IMR-90 (cell line): ENCODE data around the gene TNFRSF17. TPM values are rescaled to one million over a fixed set of nuclear protein-coding genes. Genes with fewer than 3 reads are reported as not detected.

Experiments
- ATAC-seq: fragments of 200-7000 bp; cut with Tn5 transposase; 2 replicates; pipeline ENCODE4 v1.9.1; 2020; ENCODE audit warnings: low read depth, mild to moderate bottlenecking, moderate library complexity
- BruUV-seq: library from RNA; stranded (reverse); fragments of 400-500 nt; replicated peaks from 2 replicates; lab custom pipeline; 2021; lab: Mats Ljungman, UMichigan
- CTCF ChIA-PET: fragments of 300-600 bp; formaldehyde crosslinking; extraction: SDS; loops from one replicate; lab custom pipeline; 2021; ENCODE audit warnings: antibody characterized with exemption; lab: Yijun Ruan, JAX
- POLR2A ChIA-PET: fragments of 300-600 bp; sonication (Branson Sonifier 250); formaldehyde crosslinking; loops from one replicate; lab custom pipeline; 2022; ENCODE audit warnings: antibody characterized with exemption; ENCODE audit not compliant: unreplicated experiment; lab: Charles Lee
- DNase-seq: peaks from one replicate; pipeline ENCODE4 v3.0.0; 2013
- H2AFZ ChIP-seq: replicated peaks from 2 replicates; pipeline ENCODE3; 2013; ENCODE audit warnings: low read length, mild to moderate bottlenecking; ENCODE audit not compliant: poor library complexity
- H2AK5ac ChIP-seq: 2 replicates; pipeline ENCODE4 v1.6.1; 2013; ENCODE audit warnings: low read depth, low read length, inconsistent platforms
- H2AK9ac ChIP-seq: replicated peaks from 2 replicates; pipeline ENCODE3; 2013; ENCODE audit warnings: mild to moderate bottlenecking, low read depth, low read length, moderate library complexity; ENCODE audit not compliant: poor library complexity
- H2BK120ac ChIP-seq: 2 replicates; pipeline ENCODE4 v1.6.1; 2013; ENCODE audit warnings: low read depth, low read length, inconsistent platforms
- H2BK15ac ChIP-seq: 3 replicates; pipeline ENCODE4 v1.6.1; 2013; ENCODE audit warnings: low read depth, low read length, inconsistent platforms
- H2BK20ac ChIP-seq: 2 replicates; pipeline ENCODE4 v1.6.1; 2013; ENCODE audit warnings: low read depth, mild to moderate bottlenecking, inconsistent platforms, low read length, moderate library complexity
- H2BK5ac ChIP-seq: 2 replicates; pipeline ENCODE4 v1.6.1; 2013; ENCODE audit warnings: mild to moderate bottlenecking, low read depth, low read length, inconsistent platforms; ENCODE audit not compliant: poor library complexity, severe bottlenecking
- H3K14ac ChIP-seq: replicated peaks from 2 replicates; pipeline ENCODE4 v1.6.1; 2013; ENCODE audit warnings: low read depth, low read length, inconsistent platforms
- H3K18ac ChIP-seq: 2 replicates; pipeline ENCODE4 v1.6.1; 2013; ENCODE audit warnings: low read depth, low read length, control low read depth
- H3K23ac ChIP-seq: 2 replicates; pipeline ENCODE4 v1.6.1; 2013; ENCODE audit warnings: low read depth, low read length, inconsistent platforms
- H3K27ac ChIP-seq: 2 replicates; pipeline ENCODE4 v1.5.1; 2013; ENCODE audit warnings: mild to moderate bottlenecking, control low read depth, low read length; ENCODE audit not compliant: insufficient read depth
- H3K27me3 ChIP-seq: 2 replicates; pipeline ENCODE4 v1.6.1; 2013; ENCODE audit warnings: low read length; ENCODE audit not compliant: control insufficient read depth, insufficient read depth
- H3K36me3 ChIP-seq: 2 replicates; pipeline ENCODE4 v1.6.1; 2013; ENCODE audit warnings: low read length, mixed read lengths; ENCODE audit not compliant: control insufficient read depth, insufficient read depth
- H3K4ac ChIP-seq: 2 replicates; pipeline ENCODE4 v1.6.1; 2013; ENCODE audit warnings: low read depth, low read length, inconsistent platforms
- H3K4me1 ChIP-seq: 2 replicates; pipeline ENCODE4 v1.6.1; 2013; ENCODE audit warnings: low read length, mixed read lengths; ENCODE audit not compliant: control insufficient read depth, insufficient read depth
- H3K4me2 ChIP-seq: 2 replicates; pipeline ENCODE4 v1.6.1; 2013; ENCODE audit warnings: low read depth, mild to moderate bottlenecking, control low read depth, low read length, moderate library complexity
- H3K4me3 ChIP-seq: 2 replicates; pipeline ENCODE4 v1.5.1; 2013; ENCODE audit warnings: low read depth, mild to moderate bottlenecking, control low read depth, low read length, moderate library complexity; ENCODE audit not compliant: insufficient read depth
- H3K56ac ChIP-seq: 2 replicates; pipeline ENCODE4 v1.6.1; 2013; ENCODE audit warnings: low read length, inconsistent platforms; ENCODE audit not compliant: insufficient read depth; ENCODE audit errors: extremely low read depth
- H3K79me1 ChIP-seq, 2 experiments: 2 replicates each; pipeline ENCODE4 v1.6.1; 2013; ENCODE audit warnings: low read length in 2 of 2, inconsistent platforms in 1 of 2, low read depth in 1 of 2
- H3K9ac ChIP-seq: 2 replicates; pipeline ENCODE4 v1.6.1; 2013; ENCODE audit warnings: low read depth, low read length, control low read depth
- H3K9me1 ChIP-seq: 2 replicates; pipeline ENCODE4 v1.6.1; 2013; ENCODE audit warnings: low read length, inconsistent platforms; ENCODE audit not compliant: insufficient read depth
- H3K9me3 ChIP-seq: 2 replicates; pipeline ENCODE4 v1.6.1; 2013; ENCODE audit warnings: low read length; ENCODE audit not compliant: control insufficient read depth, insufficient read depth
- H4K20me1 ChIP-seq: 2 replicates; pipeline ENCODE4 v1.6.1; 2013; ENCODE audit warnings: low read length, inconsistent platforms; ENCODE audit not compliant: insufficient read depth
- H4K5ac ChIP-seq: 2 replicates; pipeline ENCODE4 v1.6.1; 2013; ENCODE audit warnings: mild to moderate bottlenecking, low read depth, low read length, control low read depth
- H4K8ac ChIP-seq, 2 experiments: 2 replicates each; pipeline ENCODE4 v1.6.1; 2013; ENCODE audit warnings: low read depth in 2 of 2, low read length in 2 of 2, control low read depth in 1 of 2, inconsistent platforms in 1 of 2
- H4K91ac ChIP-seq: 2 replicates; pipeline ENCODE4 v1.6.1; 2013; ENCODE audit warnings: low read depth, low read length, inconsistent platforms; ENCODE audit not compliant: insufficient read depth
- BHLHE40 ChIP-seq: fragments of 150-350 bp; IDR thresholded peaks from 2 replicates; pipeline ENCODE4 v1.6.1; 2016; ENCODE audit warnings: mild to moderate bottlenecking, low read depth, low read length
- CEBPB ChIP-seq: IDR thresholded peaks from 2 replicates; pipeline ENCODE4 v1.6.1; 2012; ENCODE audit warnings: low read depth, low read length, improper control_type of control experiment
- CHD1 ChIP-seq: IDR thresholded peaks from 2 replicates; pipeline ENCODE4 v1.6.1; 2012; ENCODE audit warnings: low read depth, low read length, improper control_type of control experiment
- CTCF ChIP-seq: conservative IDR thresholded peaks from 2 replicates; pipeline ENCODE4 v1.5.1; 2012; ENCODE audit warnings: mild to moderate bottlenecking, low read depth, low read length, improper control_type of control experiment
- ELK1 ChIP-seq: fragments of 150-350 bp; IDR thresholded peaks from 2 replicates; pipeline ENCODE4 v1.6.1; 2016; ENCODE audit warnings: low read depth, mild to moderate bottlenecking, low read length, moderate library complexity, borderline replicate concordance
- FOS ChIP-seq: fragments of 150-350 bp; IDR thresholded peaks from 2 replicates; pipeline ENCODE4 v1.6.1; 2016; ENCODE audit warnings: low read depth, low read length
- MAFK ChIP-seq: IDR thresholded peaks from 2 replicates; pipeline ENCODE4 v1.6.1; 2012; ENCODE audit warnings: low read depth, low read length, improper control_type of control experiment
- MAZ ChIP-seq: IDR thresholded peaks from 2 replicates; pipeline ENCODE4 v1.6.1; 2012; ENCODE audit warnings: low read depth, mild to moderate bottlenecking, low read length, improper control_type of control experiment, moderate library complexity, borderline replicate concordance
- MXI1 ChIP-seq: IDR thresholded peaks from 2 replicates; pipeline ENCODE4 v1.6.1; 2012; ENCODE audit warnings: low read depth, mild to moderate bottlenecking, low read length, moderate library complexity, borderline replicate concordance
- NFE2L2 ChIP-seq: fragments of 150-350 bp; IDR thresholded peaks from 2 replicates; pipeline ENCODE4 v1.6.1; 2016; ENCODE audit warnings: low read depth, mild to moderate bottlenecking, low read length
- POLR2A ChIP-seq: IDR thresholded peaks from 2 replicates; pipeline ENCODE4 v1.6.1; 2012; ENCODE audit warnings: mild to moderate bottlenecking, low read depth, low read length
- RAD21 ChIP-seq: IDR thresholded peaks from 2 replicates; pipeline ENCODE4 v1.6.1; 2012; ENCODE audit warnings: low read length, improper control_type of control experiment
- RCOR1 ChIP-seq: IDR thresholded peaks from 2 replicates; pipeline ENCODE4 v1.6.1; 2012; ENCODE audit warnings: mild to moderate bottlenecking, low read length, improper control_type of control experiment; ENCODE audit not compliant: insufficient replicate concordance
- RFX5 ChIP-seq: IDR thresholded peaks from 2 replicates; pipeline ENCODE4 v1.8.0; 2012; ENCODE audit warnings: low read depth, mild to moderate bottlenecking, low read length, moderate library complexity
- SMC3 ChIP-seq: fragments of 150-350 bp; IDR thresholded peaks from 2 replicates; pipeline ENCODE4 v1.6.1; 2016; ENCODE audit warnings: low read depth, mild to moderate bottlenecking, antibody characterized with exemption, low read length, moderate library complexity
- USF2 ChIP-seq: fragments of 150-350 bp; IDR thresholded peaks from 2 replicates; pipeline ENCODE4 v1.6.1; 2017; ENCODE audit warnings: mild to moderate bottlenecking, antibody characterized with exemption, low read length, low read depth
- WGBS, 2 experiments: methylation state at CpG; one replicate each; pipeline versions ENCODE4 v1.1.5 to v1.1.7; 2013; ENCODE audit warnings: missing lambda C conversion rate in 2 of 2; ENCODE audit not compliant: insufficient read length in 1 of 2; ENCODE audit errors: extremely low coverage in 2 of 2; 5-methylcytosine and 5-hydroxymethylcytosine counted together
- dilution Hi-C: fragments of 300-500 bp; cut with HindIII; formaldehyde crosslinking; loops from one replicate; pipeline ENCODE4 v1.14.3; 2018; ENCODE audit warnings: low sequenced_read_pairs; ENCODE audit not compliant: unreplicated experiment
- in situ Hi-C: fragments of 300-500 bp; cut with MboI; formaldehyde crosslinking; loops from 3 replicates; pipeline ENCODE4 v1.14.3; 2019; ENCODE audit warnings: low sequenced_read_pairs, inconsistent platforms, mixed read lengths
- intact Hi-C: fragments of 100-400 bp; cut with micrococcal nuclease; formaldehyde crosslinking; loops from 2 replicates; pipeline ENCODE4 v1.10.0; 2022
- polyA plus RNA-seq, 3 experiments: library from polyadenylated mRNA; depleted of rRNA; stranded (reverse); fragments of >200 nt; gene quantifications; 2 replicates each; pipeline ENCODE4 v1.2.3, GENCODE V29; 2012; ENCODE audit warnings: low replicate concordance in 1 of 3
- total RNA-seq: library from RNA; depleted of rRNA; stranded (reverse); fragments of >200 nt; gene quantifications from 2 replicates; pipeline ENCODE4 v1.2.3, GENCODE V29; 2012

Gene TNFRSF17
- total and polyA plus RNA-seq, 2 of the 4 experiments (the other 2 are of a cell fraction) = not detected

- Histone ChIP-seq H2BK5ac (no peak overlapping the region), H3K79me1 (peaks cover 2 to 7% of the 10 kb centered on the region in 2 experiments; a peak in 1 of 4 replicates), H4K20me1 (no peaks in the 10 kb centered on the region), H3K9me3 (no peaks in the 10 kb centered on the region), H3K36me3 (peaks cover 4% of the 10 kb centered on the region; the same call in 1 of the 2 replicates), H4K91ac (no peak overlapping the region), H3K14ac (no peak overlapping the region), H3K23ac (no peak overlapping the region), H3K4me3 (no peak overlapping the region), H2AK5ac (no peak overlapping the region), H2AFZ (no peak overlapping the region), H4K8ac (no peak overlapping the region), H3K18ac (no peak overlapping the region), H3K9ac (no peak overlapping the region), H3K4me2 (no peak overlapping the region), H3K56ac (no peak overlapping the region), H3K27me3 (no peaks in the 10 kb centered on the region), H4K5ac (no peak overlapping the region), H2BK20ac (no peak overlapping the region), H2BK120ac (no peak overlapping the region), H3K27ac (no peak overlapping the region), H3K4me1 (no peaks in the 10 kb centered on the region; the same call in 1 of the 2 replicates), H2BK15ac (no peak overlapping the region), H3K9me1 (no peaks in the 10 kb centered on the region), H3K4ac (no peak overlapping the region), H2AK9ac (no peak overlapping the region)
- WGBS, 2 experiments = 86% methylated on average over 1 of the region's 7 CpGs; no CpG with 5 or more reads in 1 of the 2 experiments
- CTCF ChIA-PET = no interaction called here
- in situ Hi-C loops (no loop called here), intact Hi-C loops (no loop called here), dilution Hi-C loops (no loop called here)
- DNase-seq = no peak
- POLR2A ChIA-PET = no interaction called here
- no TSS peak for BruUV-seq
- TF ChIP-seq ELK1 (no peak), CHD1 (no peak), BHLHE40 (no peak), FOS (no peak), RAD21 (no peak), MAZ (no peak), MXI1 (no peak), CEBPB (no peak), MAFK (no peak), NFE2L2 (no peak), SMC3 (no peak), USF2 (no peak), POLR2A (no peak), RCOR1 (no peak), RFX5 (no peak), CTCF (no peak)
- ATAC-seq = no peak
These were observed 44.5 kb downstream of the TNFRSF17 start for GRCh38 chr16:12009462-12009861.
